ENCODE results near the gene DNAI7. TPM values are rescaled to one million over a fixed set of nuclear protein-coding genes. Genes with fewer than 3 reads are reported as not detected.

Gene DNAI7
- total RNA-seq, 1 donor from 2014 or later, result not detected

DNA sequence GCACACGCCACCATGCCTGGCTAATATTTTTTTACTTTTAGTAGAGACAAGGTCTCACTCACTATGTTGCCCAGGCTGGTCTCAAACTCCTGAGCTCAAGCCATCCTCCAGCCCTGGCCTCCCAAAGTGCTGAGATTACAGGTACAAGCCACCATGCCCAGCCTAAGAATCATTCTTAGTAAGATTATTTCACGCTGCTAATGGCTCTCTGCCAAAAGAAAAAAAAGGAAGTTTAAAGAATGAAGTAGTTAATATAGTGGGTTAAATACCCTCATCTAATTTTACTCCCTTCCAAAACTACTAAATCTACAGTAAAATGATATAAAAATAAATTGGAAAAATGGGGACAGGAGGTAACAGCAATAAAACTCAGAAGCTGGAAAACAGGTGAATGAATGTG, 2.6 kb upstream of the DNAI7 start:
- DNase-seq (ENCODE audit: low read depth), result no peak
- no peak overlapping the region for H3K4me3 ChIP-seq (ENCODE audit: low read depth, low read length)
- TF ChIP-seq, protein P1, sequence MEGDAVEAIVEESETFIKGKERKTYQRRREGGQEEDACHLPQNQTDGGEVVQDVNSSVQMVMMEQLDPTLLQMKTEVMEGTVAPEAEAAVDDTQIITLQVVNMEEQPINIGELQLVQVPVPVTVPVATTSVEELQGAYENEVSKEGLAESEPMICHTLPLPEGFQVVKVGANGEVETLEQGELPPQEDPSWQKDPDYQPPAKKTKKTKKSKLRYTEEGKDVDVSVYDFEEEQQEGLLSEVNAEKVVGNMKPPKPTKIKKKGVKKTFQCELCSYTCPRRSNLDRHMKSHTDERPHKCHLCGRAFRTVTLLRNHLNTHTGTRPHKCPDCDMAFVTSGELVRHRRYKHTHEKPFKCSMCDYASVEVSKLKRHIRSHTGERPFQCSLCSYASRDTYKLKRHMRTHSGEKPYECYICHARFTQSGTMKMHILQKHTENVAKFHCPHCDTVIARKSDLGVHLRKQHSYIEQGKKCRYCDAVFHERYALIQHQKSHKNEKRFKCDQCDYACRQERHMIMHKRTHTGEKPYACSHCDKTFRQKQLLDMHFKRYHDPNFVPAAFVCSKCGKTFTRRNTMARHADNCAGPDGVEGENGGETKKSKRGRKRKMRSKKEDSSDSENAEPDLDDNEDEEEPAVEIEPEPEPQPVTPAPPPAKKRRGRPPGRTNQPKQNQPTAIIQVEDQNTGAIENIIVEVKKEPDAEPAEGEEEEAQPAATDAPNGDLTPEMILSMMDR (conservative IDR thresholded peaks at IDR 0.05; ENCODE audit: low read depth, low read length), result no peak

DNA sequence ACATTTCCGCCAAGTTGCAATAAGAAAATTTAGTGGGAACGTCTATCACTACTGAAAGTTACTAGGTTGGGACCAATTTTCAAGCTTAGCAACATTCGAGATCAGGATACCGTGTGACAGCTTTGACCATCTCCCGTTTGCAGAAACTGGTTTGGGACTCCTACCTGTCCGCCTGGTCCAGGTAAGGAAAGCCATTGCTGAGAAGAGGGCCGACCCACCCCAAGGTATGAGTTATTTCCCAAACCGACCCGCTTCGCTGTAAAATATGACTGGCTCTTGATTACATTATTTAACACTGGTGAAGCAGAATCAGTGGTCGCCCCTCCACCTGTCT, 271 bp downstream of the DNAI7 start:
- DNase-seq (ENCODE audit: low read depth), result no peak
- peak overlapping the region; percentile 83 for H3K4me3 ChIP-seq (ENCODE audit: low read depth, low read length)
- TF ChIP-seq, protein P1 (conservative IDR thresholded peaks at IDR 0.05; ENCODE audit: low read depth, low read length), result no peak

DNA sequence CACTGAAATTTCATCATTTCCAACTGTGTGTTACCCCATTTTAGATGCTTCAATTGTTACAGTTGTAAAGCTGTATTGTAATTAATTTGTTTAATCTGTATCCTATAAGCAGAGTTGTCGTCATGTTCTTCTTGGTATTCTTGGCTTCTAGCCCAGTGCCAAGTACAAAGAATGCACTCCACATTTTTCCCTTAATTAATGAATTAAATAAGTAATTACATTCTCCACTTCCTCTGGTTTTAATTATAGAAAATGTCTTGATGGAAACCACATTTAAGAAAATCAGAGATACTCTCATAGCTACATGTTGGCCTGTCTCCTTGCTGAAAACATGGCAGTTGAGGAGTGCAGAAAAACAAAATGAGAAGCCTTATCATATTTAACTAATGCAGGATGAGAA, 746 bp downstream of the DNAI7 start:
- TF ChIP-seq, protein P1 (conservative IDR thresholded peaks at IDR 0.05; ENCODE audit: low read depth, low read length), result no peak
- DNase-seq (ENCODE audit: low read depth), result no peak
- peak overlapping the region; percentile 83 for H3K4me3 ChIP-seq (ENCODE audit: low read depth, low read length)

DNA sequence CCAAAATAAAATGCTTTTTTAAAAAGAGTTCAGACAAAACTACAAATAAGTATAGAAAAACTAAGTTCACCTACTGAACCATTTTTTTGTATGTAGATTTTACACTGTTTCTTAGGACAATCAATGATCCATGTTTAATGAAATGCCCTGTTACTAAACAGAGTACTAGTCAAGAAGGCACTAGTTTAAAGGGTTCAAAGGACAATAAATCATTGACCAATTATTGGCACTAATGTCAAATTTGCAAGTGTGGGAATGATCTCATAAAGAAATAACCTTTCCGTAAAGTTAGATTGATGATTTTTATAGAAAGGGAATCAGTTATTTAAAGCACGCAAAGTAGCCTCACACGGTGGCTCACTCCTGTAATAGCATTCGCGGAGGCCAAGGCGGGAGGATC, 4.2 kb downstream of the DNAI7 start:
- DNase-seq (ENCODE audit: low read depth), result no peak
- no peak overlapping the region for H3K4me3 ChIP-seq (ENCODE audit: low read depth, low read length)
- TF ChIP-seq, protein P1 (conservative IDR thresholded peaks at IDR 0.05; ENCODE audit: low read depth, low read length), result no peak

DNA sequence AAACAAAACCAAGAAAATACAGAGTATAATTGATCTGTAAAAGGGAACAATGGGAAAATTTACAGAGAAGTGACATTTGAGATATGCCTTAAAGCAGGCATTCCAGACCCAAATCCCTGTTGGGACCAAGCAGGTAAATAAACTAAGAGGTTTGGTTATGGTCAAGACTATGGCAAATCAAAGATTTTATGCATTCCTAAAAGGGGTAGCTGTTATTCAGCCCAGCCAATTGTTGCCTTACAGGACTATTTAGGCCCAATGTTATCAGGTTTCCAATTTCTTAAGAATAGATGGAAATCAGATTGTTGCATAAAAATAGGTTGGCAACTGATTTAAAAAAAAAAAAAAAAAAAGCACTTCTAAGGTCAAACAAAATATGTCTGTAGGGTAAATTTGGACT, 5.3 kb downstream of the DNAI7 start:
- TF ChIP-seq, protein P1 (conservative IDR thresholded peaks at IDR 0.05; ENCODE audit: low read depth, low read length), result no peak
- no peak for DNase-seq (ENCODE audit: low read depth)
- no peak overlapping the region for H3K4me3 ChIP-seq (ENCODE audit: low read depth, low read length)

DNA sequence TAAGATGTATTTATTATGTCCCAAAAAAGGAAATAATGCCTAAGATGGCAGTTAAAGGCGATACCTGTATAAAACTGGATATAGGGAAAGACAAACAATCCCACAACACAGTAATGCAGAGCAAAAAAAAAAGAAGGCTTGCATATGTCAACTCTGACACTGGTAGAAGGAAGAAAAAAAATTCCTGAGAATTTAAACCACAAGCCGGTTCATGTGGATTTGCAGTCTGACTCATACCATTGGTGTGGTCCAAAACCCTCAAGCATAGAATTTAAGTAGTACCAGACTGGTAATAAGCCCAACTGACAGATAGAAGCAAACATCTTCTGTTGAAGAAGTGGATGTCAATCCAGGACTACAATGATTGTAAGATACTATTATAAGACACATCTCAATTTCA, 7.2 kb downstream of the DNAI7 start:
- H3K4me3 ChIP-seq (ENCODE audit: low read depth, low read length), result no peak overlapping the region
- TF ChIP-seq, protein P1 (conservative IDR thresholded peaks at IDR 0.05; ENCODE audit: low read depth, low read length), result no peak
- no peak for DNase-seq (ENCODE audit: low read depth)

DNA sequence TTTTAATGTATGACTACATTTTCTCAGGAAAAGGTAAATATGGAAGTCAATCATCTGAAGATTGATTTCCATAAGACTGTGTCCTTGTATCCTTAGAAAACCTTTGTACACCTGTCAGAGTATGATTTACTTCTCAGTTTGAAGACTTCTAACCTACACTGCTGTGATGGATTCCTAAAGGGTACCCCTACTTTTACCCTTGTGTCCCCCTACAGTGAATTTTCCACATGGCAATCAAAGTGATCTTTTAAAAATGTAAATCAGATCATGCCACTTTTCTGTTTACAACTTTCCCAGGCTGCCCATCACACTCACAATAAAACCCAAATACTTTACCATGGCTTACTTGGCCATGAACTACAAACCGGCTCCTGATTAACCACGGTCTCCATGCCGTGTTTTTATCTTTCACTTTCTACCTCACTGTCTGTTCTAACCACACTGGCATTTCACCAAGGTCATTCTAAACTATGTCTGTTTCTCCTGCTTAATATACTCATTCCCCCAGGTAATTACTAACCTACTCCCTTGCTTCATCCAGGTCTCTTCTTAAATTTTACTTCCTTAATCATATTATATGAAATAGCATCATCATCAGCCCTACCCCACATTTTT, 8.1 kb downstream of the DNAI7 start:
- TF ChIP-seq, protein P1 (conservative IDR thresholded peaks at IDR 0.05; ENCODE audit: low read depth, low read length), result no peak
- peak overlapping the region; percentile 19 for H3K4me3 ChIP-seq (ENCODE audit: low read depth, low read length)
- no peak for DNase-seq (ENCODE audit: low read depth)

Data from epithelial cell of proximal tubule (primary cell).